GM18498 (cell line): Measurements from ENCODE around the gene DUSP22.
"Not testable (repeated sequence)": the region's sequence is repeated elsewhere in the genome, so short reads cannot be mapped to it uniquely, and the experiment has no call there.

Experiments used
- ATAC-seq: cut with Tn5 transposase; IDR thresholded peaks from one replicate; pipeline ENCODE4 v1.9.1; 2021; ENCODE audit warnings: mild to moderate bottlenecking, moderate library complexity; ENCODE audit not compliant: unreplicated experiment

Gene DUSP22

GRCh38 chr6:322940-323729 is 30.8 kb downstream of the DUSP22 start:
- peak; percentile 20 for ATAC-seq

GRCh38 chr6:323730-324088 is 31.4 kb downstream of the DUSP22 start:
- no peak for ATAC-seq

GRCh38 chr6:324116-324728 is 31.9 kb downstream of the DUSP22 start:
- ATAC-seq: no peak

GRCh38 chr6:324729-325125 is 32.4 kb downstream of the DUSP22 start:
- ATAC-seq: no peak

- not testable (repeated sequence) for ATAC-seq
Measured at GRCh38 chr6:325161-325860, 33.0 kb downstream of the DUSP22 start.

GRCh38 chr6:326066-326465 is 33.8 kb downstream of the DUSP22 start:
- not testable (repeated sequence) for ATAC-seq

GRCh38 chr6:326896-327537 is 34.7 kb downstream of the DUSP22 start:
- ATAC-seq: no peak

- ATAC-seq: peak; percentile 0
Measured at GRCh38 chr6:327538-328116, 35.3 kb downstream of the DUSP22 start.

- peak; percentile 72 for ATAC-seq
Measured at GRCh38 chr6:328136-328670, 35.9 kb downstream of the DUSP22 start.

- no peak for ATAC-seq
Measured at GRCh38 chr6:328924-329323, 36.6 kb downstream of the DUSP22 start.

GRCh38 chr6:329888-330691 is 37.8 kb downstream of the DUSP22 start:
- ATAC-seq: no peak

- ATAC-seq: no peak
Measured at GRCh38 chr6:330948-331347, 38.7 kb downstream of the DUSP22 start.

GRCh38 chr6:331622-332521 is 39.6 kb downstream of the DUSP22 start:
- peak; percentile 42 for ATAC-seq

- ATAC-seq: no peak
Measured at GRCh38 chr6:332671-333070, 40.4 kb downstream of the DUSP22 start.

GRCh38 chr6:333379-334002 is 41.2 kb downstream of the DUSP22 start:
- no peak for ATAC-seq

GRCh38 chr6:334536-335510 is 42.5 kb downstream of the DUSP22 start:
- no peak for ATAC-seq

- ATAC-seq: no peak
Measured at GRCh38 chr6:335572-335971, 43.3 kb downstream of the DUSP22 start.
